NB4 (cell line): Measurements from ENCODE around the gene SH2D4B.

ENCODE experiments used
- POLR2A ChIP-seq: IDR thresholded peaks from 2 replicates; pipeline ENCODE4 v1.6.1; 2011; ENCODE audit warnings: mild to moderate bottlenecking; ENCODE audit not compliant: insufficient read length; ENCODE audit errors: extremely low read depth
- TF ChIP-seq, protein P1 (sequence below): IDR thresholded peaks from one replicate; pipeline ENCODE4 v1.5.1; 2012; ENCODE audit warnings: low read depth, low read length
- TF ChIP-seq, protein P2 (sequence below): IDR thresholded peaks from 2 replicates; pipeline ENCODE4 v1.6.1; 2011; ENCODE audit warnings: low read depth, low read length

DNA sequence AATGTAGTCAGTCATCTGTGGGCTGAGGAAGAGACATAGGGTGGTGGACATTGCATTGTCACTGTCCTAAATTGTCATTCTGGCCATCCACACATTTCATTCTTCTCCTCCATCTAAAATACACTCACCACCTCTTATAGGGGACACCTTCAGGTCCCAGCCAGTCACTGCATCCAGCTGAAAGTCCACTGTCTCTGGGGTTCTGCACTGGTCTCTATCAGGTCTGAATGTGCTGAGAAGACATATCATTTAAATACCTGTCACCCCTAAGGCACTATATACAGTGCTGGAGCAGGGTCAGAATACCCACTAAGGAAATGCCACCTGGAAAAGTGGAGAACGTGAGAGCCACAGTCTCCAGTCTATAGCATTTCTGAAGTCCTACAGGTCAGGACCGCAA, 29.6 kb downstream of the SH2D4B start:
- TF ChIP-seq, protein P1, sequence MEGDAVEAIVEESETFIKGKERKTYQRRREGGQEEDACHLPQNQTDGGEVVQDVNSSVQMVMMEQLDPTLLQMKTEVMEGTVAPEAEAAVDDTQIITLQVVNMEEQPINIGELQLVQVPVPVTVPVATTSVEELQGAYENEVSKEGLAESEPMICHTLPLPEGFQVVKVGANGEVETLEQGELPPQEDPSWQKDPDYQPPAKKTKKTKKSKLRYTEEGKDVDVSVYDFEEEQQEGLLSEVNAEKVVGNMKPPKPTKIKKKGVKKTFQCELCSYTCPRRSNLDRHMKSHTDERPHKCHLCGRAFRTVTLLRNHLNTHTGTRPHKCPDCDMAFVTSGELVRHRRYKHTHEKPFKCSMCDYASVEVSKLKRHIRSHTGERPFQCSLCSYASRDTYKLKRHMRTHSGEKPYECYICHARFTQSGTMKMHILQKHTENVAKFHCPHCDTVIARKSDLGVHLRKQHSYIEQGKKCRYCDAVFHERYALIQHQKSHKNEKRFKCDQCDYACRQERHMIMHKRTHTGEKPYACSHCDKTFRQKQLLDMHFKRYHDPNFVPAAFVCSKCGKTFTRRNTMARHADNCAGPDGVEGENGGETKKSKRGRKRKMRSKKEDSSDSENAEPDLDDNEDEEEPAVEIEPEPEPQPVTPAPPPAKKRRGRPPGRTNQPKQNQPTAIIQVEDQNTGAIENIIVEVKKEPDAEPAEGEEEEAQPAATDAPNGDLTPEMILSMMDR: no peak
- TF ChIP-seq, protein P2, sequence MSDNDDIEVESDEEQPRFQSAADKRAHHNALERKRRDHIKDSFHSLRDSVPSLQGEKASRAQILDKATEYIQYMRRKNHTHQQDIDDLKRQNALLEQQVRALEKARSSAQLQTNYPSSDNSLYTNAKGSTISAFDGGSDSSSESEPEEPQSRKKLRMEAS: no peak
- no peak for TF ChIP-seq POLR2A
